HepG2 (cell line): ENCODE results near the gene MPC2. TPM values are rescaled to one million over a fixed set of nuclear protein-coding genes. Genes with fewer than 3 reads are reported as not detected.

Source experiments
- CAMTA2 ChIP-seq: sonication (generic); formaldehyde crosslinking; IDR thresholded peaks from 2 replicates; pipeline ENCODE4 v1.4.0; 2020; ENCODE audit warnings: mild to moderate bottlenecking, missing genetic modification reagents, borderline replicate concordance
- CREM ChIP-seq, 2 experiments: sonication (generic) in 1 of 2; formaldehyde crosslinking in 1 of 2; IDR thresholded peaks; 2 replicates each; pipeline versions ENCODE4 v1.4.0 to v1.6.1; 2016 to 2020; ENCODE audit warnings: antibody characterized with exemption in 1 of 2, mild to moderate bottlenecking in 1 of 2, missing genetic modification reagents in 1 of 2
- EHMT2 ChIP-seq: fragments of 200-600 bp; sonication (generic); IDR thresholded peaks from 2 replicates; pipeline ENCODE4 v1.7.0; 2017; ENCODE audit warnings: antibody characterized with exemption, low read depth, low read length, borderline replicate concordance
- GFI1 ChIP-seq: sonication (generic); formaldehyde crosslinking; IDR thresholded peaks from 2 replicates; pipeline ENCODE4 v1.5.0; 2020; ENCODE audit warnings: missing genetic modification reagents, mild to moderate bottlenecking, borderline replicate concordance
- KLF13 ChIP-seq: sonication (generic); formaldehyde crosslinking; IDR thresholded peaks from 2 replicates; pipeline ENCODE4 v1.4.0; 2020; ENCODE audit warnings: mild to moderate bottlenecking, missing genetic modification reagents
- MED13 ChIP-seq: sonication (generic); formaldehyde crosslinking; IDR thresholded peaks from 2 replicates; pipeline ENCODE4 v1.5.0; 2020; ENCODE audit warnings: missing genetic modification reagents
- MTA1 ChIP-seq: sonication (generic); formaldehyde crosslinking; IDR thresholded peaks from 2 replicates; pipeline ENCODE4 v1.4.0; 2020; ENCODE audit warnings: missing genetic modification reagents, mild to moderate bottlenecking, borderline replicate concordance
- RXRA ChIP-seq: sonication (generic); formaldehyde crosslinking; IDR thresholded peaks from 2 replicates; pipeline ENCODE4 v1.5.1; 2020; ENCODE audit warnings: missing genetic modification reagents
- ZBTB20 ChIP-seq: sonication (generic); formaldehyde crosslinking; IDR thresholded peaks from 2 replicates; pipeline ENCODE4 v1.8.1; 2023; ENCODE audit warnings: missing genetic modification reagents, low read depth, mild to moderate bottlenecking, borderline replicate concordance
- ZNF235 ChIP-seq: sonication (generic); formaldehyde crosslinking; IDR thresholded peaks from 2 replicates; pipeline ENCODE4 v1.8.1; 2023; ENCODE audit warnings: mild to moderate bottlenecking, missing genetic modification reagents, borderline replicate concordance
- ZNF251 ChIP-seq: sonication (generic); formaldehyde crosslinking; IDR thresholded peaks from 2 replicates; pipeline ENCODE4 v1.9.0; 2021; ENCODE audit warnings: mild to moderate bottlenecking, missing genetic modification reagents
- ZNF343 ChIP-seq: sonication (generic); formaldehyde crosslinking; IDR thresholded peaks from 2 replicates; pipeline ENCODE4 v1.4.0; 2020; ENCODE audit warnings: mild to moderate bottlenecking, missing genetic modification reagents
- ZNF354B ChIP-seq: sonication (generic); formaldehyde crosslinking; IDR thresholded peaks from 2 replicates; pipeline ENCODE4 v1.8.0; 2022; ENCODE audit warnings: mild to moderate bottlenecking, missing genetic modification reagents
- ZNF460 ChIP-seq: sonication (generic); formaldehyde crosslinking; IDR thresholded peaks from 2 replicates; pipeline ENCODE4 v1.5.1; 2020; ENCODE audit warnings: missing genetic modification reagents, mild to moderate bottlenecking, borderline replicate concordance
- ZNF501 ChIP-seq: sonication (generic); formaldehyde crosslinking; IDR thresholded peaks from 2 replicates; pipeline ENCODE4 v1.5.1; 2020; ENCODE audit warnings: mild to moderate bottlenecking, moderate library complexity, missing genetic modification reagents
- polyA plus RNA-seq, 8 experiments: library from polyadenylated mRNA; depleted of rRNA in 3 of 8; stranded (reverse) in 7 of 8; unstranded in 1 of 8; fragments of >200 nt; fragmentation: Illumina TruSeq in 4 of 8; extraction: Trizol in 4 of 8; gene quantifications; 2 replicates each; pipeline versions ENCODE4 v1.2.1 to v1.2.3, GENCODE V29; 2011 to 2016; ENCODE audit warnings: low read depth in 4 of 8, missing spikeins in 1 of 8, mixed read lengths in 1 of 8; ENCODE audit not compliant: insufficient read depth in 1 of 8
- total RNA-seq, 5 experiments: library from RNA; depleted of rRNA; stranded (reverse); fragments of >200 nt; fragmentation: Illumina TruSeq; extraction: Trizol; gene quantifications; 2 replicates each; pipeline ENCODE4 v1.2.3, GENCODE V29; 2016; ENCODE audit warnings: low read depth in 1 of 5
- TF ChIP-seq, protein P1 (sequence below): sonication (generic); formaldehyde crosslinking; IDR thresholded peaks from 2 replicates; pipeline ENCODE4 v1.4.0; 2020; ENCODE audit warnings: missing genetic modification reagents
- TF ChIP-seq, protein P2 (sequence below): sonication (generic); formaldehyde crosslinking; IDR thresholded peaks from 2 replicates; pipeline ENCODE4 v1.9.0; 2022; ENCODE audit warnings: low read depth, missing genetic modification reagents
- TF ChIP-seq, protein P3 (sequence below): sonication (generic); formaldehyde crosslinking; conservative IDR thresholded peaks from 2 replicates; pipeline ENCODE4 v1.8.0; 2022; ENCODE audit warnings: mild to moderate bottlenecking, moderate library complexity, missing genetic modification reagents
- TF ChIP-seq, protein P4 (sequence below): sonication (generic); formaldehyde crosslinking; IDR thresholded peaks from 2 replicates; pipeline ENCODE4 v1.9.0; 2021; ENCODE audit warnings: missing genetic modification reagents, borderline replicate concordance
- TF ChIP-seq, protein P5 (sequence below): sonication (generic); formaldehyde crosslinking; IDR thresholded peaks from 2 replicates; pipeline ENCODE4 v1.4.0; 2020; ENCODE audit warnings: missing genetic modification reagents

The MPC2 gene
- total and polyA plus RNA-seq, 2 of the 13 experiments (the other 11 are each of a cell fraction or from before 2014, with no cell fraction given): 38.8 to 136 TPM

DNA sequence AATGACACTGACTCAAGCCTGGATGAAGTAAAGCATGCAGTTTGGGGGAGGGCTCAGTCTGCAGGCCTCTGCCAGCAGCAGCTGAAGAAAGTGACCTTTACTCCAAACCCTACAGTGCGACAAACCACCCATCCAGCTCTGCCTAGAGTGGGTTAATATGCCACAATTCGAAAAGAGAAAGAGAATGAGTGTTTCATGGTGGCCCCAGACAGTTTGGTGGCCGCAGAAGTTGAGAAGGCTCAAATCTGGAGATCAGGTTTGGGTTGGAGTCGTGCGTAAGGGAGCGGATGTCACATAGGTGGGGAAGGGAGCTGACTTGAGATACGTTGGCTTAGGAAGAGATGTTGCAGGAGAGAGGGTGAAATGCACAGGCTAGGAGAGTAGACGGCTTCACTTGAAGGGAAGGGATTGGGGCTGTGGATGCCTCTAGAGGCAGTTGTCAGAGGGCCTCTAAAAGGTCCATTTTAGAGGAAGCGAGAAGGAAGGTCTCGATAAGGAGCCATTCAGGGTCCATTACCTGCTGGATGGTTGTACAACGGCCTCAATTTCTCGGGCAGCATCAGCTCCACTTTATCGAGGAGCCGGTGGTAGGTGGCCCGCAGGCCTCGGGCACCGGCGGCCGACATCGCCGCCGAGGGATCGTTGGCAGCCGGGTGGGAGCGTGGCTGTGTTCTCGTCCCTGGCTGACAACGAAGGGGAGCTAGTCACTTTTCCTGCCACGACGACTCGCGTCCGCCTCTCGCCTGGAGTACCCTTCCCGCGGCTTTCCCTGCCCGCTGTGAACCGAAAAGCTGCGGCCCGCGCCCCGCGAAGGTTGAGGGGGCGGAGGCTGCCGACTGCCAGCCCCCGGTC is 1.4 kb downstream of the MPC2 start (continued):
- TF ChIP-seq CAMTA2 (CRISPR knock-in tag): 0 out of 2 replicates have a peak, but pooled peaks have one; percentile 28
- TF ChIP-seq CREM (IDR thresholded peaks at IDR 0.05): peak; percentile 29; the same call in 1 of the 2 replicates
- TF ChIP-seq CREM (CRISPR knock-in tag; IDR thresholded peaks at IDR 0.05): no peak
- peak; percentile 86; the same call in 1 of the 2 replicates for TF ChIP-seq ZNF501
- TF ChIP-seq RXRA (CRISPR knock-in tag): peak; percentile 52
- TF ChIP-seq MTA1 (CRISPR knock-in tag): no peak
- TF ChIP-seq, protein P1, sequence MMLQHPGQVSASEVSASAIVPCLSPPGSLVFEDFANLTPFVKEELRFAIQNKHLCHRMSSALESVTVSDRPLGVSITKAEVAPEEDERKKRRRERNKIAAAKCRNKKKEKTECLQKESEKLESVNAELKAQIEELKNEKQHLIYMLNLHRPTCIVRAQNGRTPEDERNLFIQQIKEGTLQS (CRISPR knock-in tag): no peak
- TF ChIP-seq, protein P2, sequence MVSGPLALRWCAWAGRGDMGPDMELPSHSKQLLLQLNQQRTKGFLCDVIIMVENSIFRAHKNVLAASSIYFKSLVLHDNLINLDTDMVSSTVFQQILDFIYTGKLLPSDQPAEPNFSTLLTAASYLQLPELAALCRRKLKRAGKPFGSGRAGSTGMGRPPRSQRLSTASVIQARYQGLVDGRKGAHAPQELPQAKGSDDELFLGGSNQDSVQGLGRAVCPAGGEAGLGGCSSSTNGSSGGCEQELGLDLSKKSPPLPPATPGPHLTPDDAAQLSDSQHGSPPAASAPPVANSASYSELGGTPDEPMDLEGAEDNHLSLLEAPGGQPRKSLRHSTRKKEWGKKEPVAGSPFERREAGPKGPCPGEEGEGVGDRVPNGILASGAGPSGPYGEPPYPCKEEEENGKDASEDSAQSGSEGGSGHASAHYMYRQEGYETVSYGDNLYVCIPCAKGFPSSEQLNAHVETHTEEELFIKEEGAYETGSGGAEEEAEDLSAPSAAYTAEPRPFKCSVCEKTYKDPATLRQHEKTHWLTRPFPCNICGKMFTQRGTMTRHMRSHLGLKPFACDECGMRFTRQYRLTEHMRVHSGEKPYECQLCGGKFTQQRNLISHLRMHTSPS (CRISPR knock-in tag): peak; percentile 62; the same call in 1 of the 2 replicates
- no peak for TF ChIP-seq ZNF251 (CRISPR knock-in tag)
- TF ChIP-seq, protein P3, sequence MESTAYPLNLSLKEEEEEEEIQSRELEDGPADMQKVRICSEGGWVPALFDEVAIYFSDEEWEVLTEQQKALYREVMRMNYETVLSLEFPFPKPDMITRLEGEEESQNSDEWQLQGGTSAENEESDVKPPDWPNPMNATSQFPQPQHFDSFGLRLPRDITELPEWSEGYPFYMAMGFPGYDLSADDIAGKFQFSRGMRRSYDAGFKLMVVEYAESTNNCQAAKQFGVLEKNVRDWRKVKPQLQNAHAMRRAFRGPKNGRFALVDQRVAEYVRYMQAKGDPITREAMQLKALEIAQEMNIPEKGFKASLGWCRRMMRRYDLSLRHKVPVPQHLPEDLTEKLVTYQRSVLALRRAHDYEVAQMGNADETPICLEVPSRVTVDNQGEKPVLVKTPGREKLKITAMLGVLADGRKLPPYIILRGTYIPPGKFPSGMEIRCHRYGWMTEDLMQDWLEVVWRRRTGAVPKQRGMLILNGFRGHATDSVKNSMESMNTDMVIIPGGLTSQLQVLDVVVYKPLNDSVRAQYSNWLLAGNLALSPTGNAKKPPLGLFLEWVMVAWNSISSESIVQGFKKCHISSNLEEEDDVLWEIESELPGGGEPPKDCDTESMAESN (CRISPR knock-in tag): 0 out of 2 replicates have a peak, but pooled peaks have one; percentile 20
- TF ChIP-seq GFI1: no peak
- TF ChIP-seq ZBTB20 (CRISPR knock-in tag): peak; percentile 57; the same call in 1 of the 2 replicates
- peak; percentile 90 for TF ChIP-seq ZNF235 (CRISPR knock-in tag)
- TF ChIP-seq MED13 (CRISPR knock-in tag): 0 out of 2 replicates have a peak, but pooled peaks have one; percentile 43
- no peak for TF ChIP-seq ZNF354B (CRISPR knock-in tag)
- TF ChIP-seq KLF13 (CRISPR knock-in tag): no peak
- TF ChIP-seq ZNF460 (CRISPR knock-in tag): no peak; the same call in 1 of the 2 replicates
- no peak for TF ChIP-seq EHMT2
- TF ChIP-seq, protein P4, sequence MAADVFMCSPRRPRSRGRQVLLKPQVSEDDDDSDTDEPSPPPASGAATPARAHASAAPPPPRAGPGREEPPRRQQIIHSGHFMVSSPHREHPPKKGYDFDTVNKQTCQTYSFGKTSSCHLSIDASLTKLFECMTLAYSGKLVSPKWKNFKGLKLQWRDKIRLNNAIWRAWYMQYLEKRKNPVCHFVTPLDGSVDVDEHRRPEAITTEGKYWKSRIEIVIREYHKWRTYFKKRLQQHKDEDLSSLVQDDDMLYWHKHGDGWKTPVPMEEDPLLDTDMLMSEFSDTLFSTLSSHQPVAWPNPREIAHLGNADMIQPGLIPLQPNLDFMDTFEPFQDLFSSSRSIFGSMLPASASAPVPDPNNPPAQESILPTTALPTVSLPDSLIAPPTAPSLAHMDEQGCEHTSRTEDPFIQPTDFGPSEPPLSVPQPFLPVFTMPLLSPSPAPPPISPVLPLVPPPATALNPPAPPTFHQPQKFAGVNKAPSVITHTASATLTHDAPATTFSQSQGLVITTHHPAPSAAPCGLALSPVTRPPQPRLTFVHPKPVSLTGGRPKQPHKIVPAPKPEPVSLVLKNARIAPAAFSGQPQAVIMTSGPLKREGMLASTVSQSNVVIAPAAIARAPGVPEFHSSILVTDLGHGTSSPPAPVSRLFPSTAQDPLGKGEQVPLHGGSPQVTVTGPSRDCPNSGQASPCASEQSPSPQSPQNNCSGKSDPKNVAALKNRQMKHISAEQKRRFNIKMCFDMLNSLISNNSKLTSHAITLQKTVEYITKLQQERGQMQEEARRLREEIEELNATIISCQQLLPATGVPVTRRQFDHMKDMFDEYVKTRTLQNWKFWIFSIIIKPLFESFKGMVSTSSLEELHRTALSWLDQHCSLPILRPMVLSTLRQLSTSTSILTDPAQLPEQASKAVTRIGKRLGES (CRISPR knock-in tag): no peak
- TF ChIP-seq ZNF343 (CRISPR knock-in tag): 0 out of 2 replicates have a peak, but pooled peaks have one; percentile 11
- TF ChIP-seq, protein P5, sequence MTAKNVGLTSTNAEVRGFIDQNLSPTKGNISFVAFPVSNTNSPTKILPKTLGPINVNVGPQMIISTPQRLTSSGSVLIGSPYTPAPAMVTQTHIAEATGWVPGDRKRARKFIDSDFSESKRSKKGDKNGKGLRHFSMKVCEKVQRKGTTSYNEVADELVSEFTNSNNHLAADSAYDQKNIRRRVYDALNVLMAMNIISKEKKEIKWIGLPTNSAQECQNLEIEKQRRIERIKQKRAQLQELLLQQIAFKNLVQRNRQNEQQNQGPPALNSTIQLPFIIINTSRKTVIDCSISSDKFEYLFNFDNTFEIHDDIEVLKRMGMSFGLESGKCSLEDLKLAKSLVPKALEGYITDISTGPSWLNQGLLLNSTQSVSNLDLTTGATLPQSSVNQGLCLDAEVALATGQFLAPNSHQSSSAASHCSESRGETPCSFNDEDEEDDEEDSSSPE: no peak
